ENCODE results near the gene PLAGL2.

The PLAGL2 gene

GRCh38 chr20:32149566-32150170 lies 57.9 kb downstream of the PLAGL2 start:
- DNase-seq (ENCODE audit: low spot score) = no peak

- DNase-seq (ENCODE audit: low spot score) = no peak
Observed at GRCh38 chr20:32144898-32145662, 62.5 kb downstream of the PLAGL2 start.

GRCh38 chr20:32142991-32143390 lies 64.6 kb downstream of the PLAGL2 start:
- DNase-seq (ENCODE audit: low spot score) = no peak

Data from Ammon's horn (tissue), 1 donor.